GM12875 (cell line): ENCODE results near the gene TRAPPC2L.

ENCODE experiments used
- H3K4me3 ChIP-seq: one replicate; pipeline ENCODE4 v1.5.1; 2011; ENCODE audit warnings: low read depth, low read length, control low read depth
- TF ChIP-seq, protein P1 (sequence below): IDR thresholded peaks from 2 replicates; pipeline ENCODE4 v1.5.1; 2011; ENCODE audit warnings: low read depth, mild to moderate bottlenecking, control low read depth, inconsistent platforms, low read length, moderate library complexity, borderline replicate concordance; ENCODE audit not compliant: insufficient read depth

Gene TRAPPC2L

DNA sequence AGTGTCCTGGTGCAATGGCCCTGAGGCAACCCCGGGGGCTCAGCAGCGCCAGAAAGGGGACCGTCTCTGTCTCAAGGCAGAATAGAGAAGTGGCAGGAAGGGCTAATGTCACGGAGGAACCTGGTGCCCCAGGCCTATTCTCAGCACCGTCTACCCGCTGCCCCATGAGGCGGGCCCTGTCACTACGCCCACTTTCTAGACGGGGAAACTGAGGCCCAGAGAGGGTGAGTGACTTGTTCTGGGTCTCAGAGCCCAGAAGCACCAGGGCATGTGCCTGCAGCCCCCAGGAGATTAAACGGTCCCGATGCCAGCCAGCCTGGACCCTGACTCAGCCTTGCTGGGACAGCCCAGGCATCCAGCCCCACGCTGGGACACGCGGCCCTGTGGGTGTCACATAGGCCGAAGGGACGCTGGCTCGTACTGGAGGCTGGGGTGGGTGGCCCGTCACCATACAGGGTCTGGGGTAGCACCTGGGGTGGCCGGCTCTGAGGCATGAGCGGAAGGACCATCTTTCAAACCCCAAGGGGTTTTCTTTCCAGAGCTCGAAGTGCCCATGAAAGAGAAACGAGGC lies 49.7 kb downstream of the TRAPPC2L start:
- no peak overlapping the region for H3K4me3 ChIP-seq
- TF ChIP-seq, protein P1, sequence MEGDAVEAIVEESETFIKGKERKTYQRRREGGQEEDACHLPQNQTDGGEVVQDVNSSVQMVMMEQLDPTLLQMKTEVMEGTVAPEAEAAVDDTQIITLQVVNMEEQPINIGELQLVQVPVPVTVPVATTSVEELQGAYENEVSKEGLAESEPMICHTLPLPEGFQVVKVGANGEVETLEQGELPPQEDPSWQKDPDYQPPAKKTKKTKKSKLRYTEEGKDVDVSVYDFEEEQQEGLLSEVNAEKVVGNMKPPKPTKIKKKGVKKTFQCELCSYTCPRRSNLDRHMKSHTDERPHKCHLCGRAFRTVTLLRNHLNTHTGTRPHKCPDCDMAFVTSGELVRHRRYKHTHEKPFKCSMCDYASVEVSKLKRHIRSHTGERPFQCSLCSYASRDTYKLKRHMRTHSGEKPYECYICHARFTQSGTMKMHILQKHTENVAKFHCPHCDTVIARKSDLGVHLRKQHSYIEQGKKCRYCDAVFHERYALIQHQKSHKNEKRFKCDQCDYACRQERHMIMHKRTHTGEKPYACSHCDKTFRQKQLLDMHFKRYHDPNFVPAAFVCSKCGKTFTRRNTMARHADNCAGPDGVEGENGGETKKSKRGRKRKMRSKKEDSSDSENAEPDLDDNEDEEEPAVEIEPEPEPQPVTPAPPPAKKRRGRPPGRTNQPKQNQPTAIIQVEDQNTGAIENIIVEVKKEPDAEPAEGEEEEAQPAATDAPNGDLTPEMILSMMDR: no peak

DNA sequence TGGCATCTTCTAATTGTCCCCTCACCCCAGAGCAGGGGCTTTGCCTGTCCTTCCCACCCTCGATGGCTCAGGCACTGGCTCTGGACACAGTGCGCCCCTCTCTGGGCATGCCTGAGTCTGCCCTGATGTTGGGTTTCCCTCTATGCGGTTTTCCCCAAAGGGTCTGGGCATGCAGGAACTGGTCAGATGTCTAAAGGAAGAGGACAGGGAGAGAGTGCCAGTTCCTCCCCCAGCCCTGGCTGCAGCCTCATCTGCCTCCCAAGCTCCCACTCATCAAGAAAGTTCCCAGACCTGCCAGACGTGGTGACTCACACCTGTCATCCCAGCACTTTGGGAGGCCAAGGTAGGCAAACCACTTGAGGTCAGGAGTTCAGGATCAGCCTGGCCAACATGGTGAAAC lies 50.8 kb downstream of the TRAPPC2L start:
- H3K4me3 ChIP-seq: no peak overlapping the region
- TF ChIP-seq, protein P1: no peak

DNA sequence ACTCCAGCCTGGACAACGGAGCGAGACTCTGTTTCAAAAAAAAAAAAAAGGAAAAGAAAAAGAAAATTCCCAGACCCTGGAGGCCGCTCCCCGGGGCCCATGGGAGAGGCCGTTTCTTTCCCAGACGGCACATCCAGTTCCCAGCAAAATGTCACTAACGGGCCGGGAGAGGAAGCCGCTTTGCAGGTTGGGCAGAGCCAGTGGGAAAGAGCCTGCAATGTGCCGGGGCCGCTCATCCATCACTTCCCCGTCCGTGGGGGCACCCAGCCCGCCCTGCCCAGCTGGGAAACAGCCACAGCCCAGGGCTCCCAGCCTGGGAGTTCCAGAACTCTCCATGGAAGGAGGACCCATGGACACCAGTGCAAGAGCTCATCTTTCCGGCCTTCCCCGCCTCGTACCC lies 51.4 kb downstream of the TRAPPC2L start:
- no peak overlapping the region for H3K4me3 ChIP-seq
- TF ChIP-seq, protein P1: no peak

DNA sequence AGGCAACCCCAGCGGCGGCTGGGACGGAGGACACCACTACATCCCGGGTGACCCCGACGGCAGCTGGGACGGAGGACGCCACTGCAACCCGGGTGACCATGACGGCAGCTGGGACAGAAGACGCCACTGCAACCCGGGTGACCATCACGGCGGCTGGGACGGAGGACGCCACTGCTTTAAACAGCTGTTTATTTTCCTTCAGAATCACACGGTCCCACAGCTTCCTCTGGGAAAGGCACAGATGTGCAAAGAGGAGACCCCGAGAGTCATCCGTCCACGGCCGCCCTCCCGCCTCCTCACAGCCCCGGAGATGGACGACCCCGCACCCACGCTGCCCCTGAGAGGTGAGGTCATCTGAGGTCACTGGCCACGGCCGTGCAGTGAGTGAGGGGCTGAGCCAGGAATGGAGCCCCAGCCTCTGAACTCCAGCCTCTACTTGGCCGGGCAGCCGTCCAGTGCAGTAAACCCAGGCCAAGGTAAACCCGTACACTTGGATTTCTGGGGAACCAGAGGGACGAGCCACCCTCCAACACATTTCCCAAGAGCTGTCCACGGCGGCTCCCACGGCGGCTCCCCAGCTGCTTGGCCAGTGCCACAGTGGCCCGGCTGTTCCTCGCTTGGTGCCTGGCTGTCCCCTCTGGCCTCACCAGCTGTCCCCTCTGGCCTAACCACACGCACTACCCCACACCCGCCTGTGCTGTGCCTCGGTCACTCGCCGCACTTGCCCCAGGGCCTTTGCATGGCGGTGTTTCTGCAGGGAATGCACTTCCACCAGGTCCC lies 52.7 kb downstream of the TRAPPC2L start:
- TF ChIP-seq, protein P1: no peak

DNA sequence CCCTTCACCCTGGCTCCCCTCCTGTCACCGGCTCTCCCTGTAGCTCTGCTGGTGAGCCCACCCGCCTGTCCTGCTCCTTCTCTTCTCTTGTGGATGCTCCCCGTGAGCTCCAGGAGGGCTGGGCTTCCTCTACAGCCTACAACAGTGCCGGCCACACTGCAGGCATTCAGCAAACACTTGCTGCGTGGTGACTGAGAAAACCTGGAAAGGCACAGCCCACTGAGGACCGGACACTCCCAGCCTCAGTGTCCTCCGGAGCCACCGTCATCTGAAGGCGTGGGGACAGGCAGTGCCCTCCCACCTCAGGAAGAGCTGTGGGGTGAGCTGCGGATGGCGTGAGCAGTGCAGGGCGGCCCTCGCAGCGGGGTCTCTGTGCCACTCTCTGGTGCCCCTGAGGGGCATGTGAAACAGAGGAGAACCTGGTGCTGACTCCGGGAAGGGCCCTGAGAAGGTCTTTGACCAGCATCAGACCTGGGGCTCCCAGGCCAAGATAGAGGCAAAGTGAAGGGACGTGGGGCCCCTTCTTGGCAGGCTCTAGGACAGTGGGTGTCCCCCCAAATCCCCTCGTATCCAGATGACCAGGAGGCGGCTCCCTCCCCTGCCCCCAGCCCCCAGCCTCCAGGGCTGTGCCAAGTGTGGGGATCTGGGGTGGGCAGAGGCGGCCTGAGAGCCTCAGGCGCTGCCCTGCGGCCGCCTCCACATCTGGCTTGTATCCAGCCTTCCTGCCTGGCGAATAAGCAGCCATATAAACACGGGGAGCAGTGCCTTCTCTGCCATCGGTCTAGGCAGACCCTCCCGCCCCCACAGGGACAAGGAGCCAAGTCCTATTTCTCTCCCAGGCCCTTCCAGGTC lies 53.6 kb downstream of the TRAPPC2L start:
- TF ChIP-seq, protein P1: no peak
- no peak overlapping the region for H3K4me3 ChIP-seq

More for the DNA sequence above, 52.7 kb downstream of the TRAPPC2L start:
- no peak overlapping the region for H3K4me3 ChIP-seq

DNA sequence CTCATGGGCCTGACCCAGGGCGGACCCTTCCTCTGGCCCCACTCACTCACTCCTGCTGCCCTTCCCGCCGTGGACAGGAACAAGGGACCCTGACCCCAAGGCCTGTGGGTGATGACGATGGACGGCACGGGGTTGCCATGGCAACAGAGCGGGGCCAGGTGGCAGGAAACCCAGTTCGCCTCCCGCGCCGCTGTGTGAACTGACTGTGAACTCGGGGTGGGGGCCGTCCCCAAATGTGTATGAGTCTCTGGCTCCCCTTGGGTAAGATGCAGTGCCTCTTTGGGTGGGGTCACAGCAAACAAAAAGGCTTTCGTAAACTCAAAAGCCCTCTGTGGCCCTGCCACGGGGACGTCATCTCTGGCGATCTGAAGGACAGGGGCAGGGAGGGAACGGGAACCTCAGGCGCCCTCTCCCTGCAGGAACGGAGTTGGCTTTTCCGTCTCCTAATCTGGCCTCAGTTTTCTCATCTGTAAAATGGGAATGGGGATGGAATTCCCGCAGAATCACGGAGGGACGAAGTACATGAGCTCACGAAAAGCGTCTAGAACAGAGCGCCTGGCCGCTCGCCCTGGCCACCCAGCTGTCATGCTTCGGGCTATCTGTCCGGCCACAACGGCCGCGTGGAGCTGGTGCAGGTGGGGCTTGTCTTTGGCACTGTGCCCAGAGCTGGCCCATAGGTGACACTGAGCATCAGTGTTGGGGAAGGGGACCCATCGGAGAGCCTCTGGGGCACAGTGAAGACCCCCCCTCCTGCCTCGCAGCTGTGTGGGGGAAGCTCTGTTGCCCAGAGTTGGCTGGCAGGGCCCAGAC lies 54.4 kb downstream of the TRAPPC2L start:
- TF ChIP-seq, protein P1: no peak
- H3K4me3 ChIP-seq: no peak overlapping the region
